Kidney (tissue), 14 donors: ENCODE measurements around the gene RASA3. TPM values are rescaled to one million over a fixed set of nuclear protein-coding genes. Genes with fewer than 3 reads are reported as not detected.

Experiments
- DNase-seq, 5 donors: peaks; one replicate each; pipeline ENCODE4 v3.0.0-alpha.2; 2013 to 2020
- FAIRE-seq: peaks from 2 replicates; lab custom pipeline; 2012; peaks lifted over from hg19 to GRCh38; lab: Jason Lieb, UNC
- H3K27ac ChIP-seq, 2 donors: one replicate each; pipeline ENCODE4 v1.7.0; 2013; ENCODE audit warnings: low read depth in 2 of 2, low read length in 2 of 2, inconsistent platforms in 1 of 2
- H3K27me3 ChIP-seq: one replicate; pipeline ENCODE4 v1.7.1; 2013; ENCODE audit warnings: low read length, inconsistent platforms; ENCODE audit not compliant: control insufficient read depth, insufficient read depth
- H3K36me3 ChIP-seq, 3 donors: one replicate each; pipeline versions ENCODE4 v1.7.0 to v1.7.1; 2013; ENCODE audit warnings: low read length in 3 of 3, control low read depth in 1 of 3, inconsistent platforms in 1 of 3; ENCODE audit not compliant: insufficient read depth in 3 of 3, control insufficient read depth in 2 of 3
- H3K4me1 ChIP-seq, 3 donors: one replicate each; pipeline versions ENCODE4 v1.7.0 to v1.7.1; 2013; ENCODE audit warnings: low read length in 3 of 3, inconsistent platforms in 1 of 3, low read depth in 1 of 3; ENCODE audit not compliant: control insufficient read depth in 2 of 3, insufficient read depth in 2 of 3
- H3K4me3 ChIP-seq, 3 donors: one replicate each; pipeline versions ENCODE4 v1.7.0 to v1.8.1; 2013; ENCODE audit warnings: low read length in 3 of 3, control low read depth in 1 of 3, inconsistent platforms in 1 of 3
- H3K9ac ChIP-seq, 3 donors: one replicate each; pipeline versions ENCODE4 v1.7.0 to v1.7.1; 2013; ENCODE audit warnings: low read length in 3 of 3, control low read depth in 1 of 3, inconsistent platforms in 1 of 3
- H3K9me3 ChIP-seq, 3 donors: one replicate each; pipeline versions ENCODE4 v1.7.0 to v1.7.1; 2013; ENCODE audit warnings: low read length in 3 of 3, control low read depth in 1 of 3, inconsistent platforms in 1 of 3; ENCODE audit not compliant: control insufficient read depth in 2 of 3, insufficient read depth in 1 of 3
- intact Hi-C: fragments of 100-400 bp; cut with DNase I; formaldehyde crosslinking; loops from one replicate; pipeline ENCODE4 v1.11.1; 2022
- polyA plus RNA-seq: library from polyadenylated mRNA; stranded (reverse); fragments of 350-450 nt; fragmentation: Illumina TruSeq; extraction: RNeasy Lipid Tissue Mini Kit (QIAGEN cat#74804); gene quantifications from one replicate; pipeline ENCODE4 v1.2.3, GENCODE V29; 2014; ENCODE audit warnings: low read depth, low replicate concordance; ENCODE audit not compliant: insufficient read depth
- total RNA-seq: library from RNA; stranded (reverse); fragmentation: NEBNext Ultra II Directional; extraction: Animal tissue kit (Norgen Biotek cat#: 25700); gene quantifications from one replicate; pipeline ENCODE4 v1.2.1, GENCODE V29; 2021
- TF ChIP-seq, protein P1 (sequence below): IDR thresholded peaks from 3 replicates; pipeline ENCODE4 v1.5.1; 2012; ENCODE audit warnings: mild to moderate bottlenecking, moderate library complexity, borderline replicate concordance; ENCODE audit not compliant: insufficient read depth; ENCODE audit errors: extremely low read depth
- donor health status: control.
- donor health status: control.
- donor health status: control.
- donor health status: control.
- donor health status: control.
- donor health status: DM: yes; HTN: yes; CAD: no.
- donor health status: Normal renal cell carcinoma (clear cell type).

Gene RASA3
- total and polyA plus RNA-seq, 2 donors from 2014 or later, result 4.2 to 28.8 TPM

DNA sequence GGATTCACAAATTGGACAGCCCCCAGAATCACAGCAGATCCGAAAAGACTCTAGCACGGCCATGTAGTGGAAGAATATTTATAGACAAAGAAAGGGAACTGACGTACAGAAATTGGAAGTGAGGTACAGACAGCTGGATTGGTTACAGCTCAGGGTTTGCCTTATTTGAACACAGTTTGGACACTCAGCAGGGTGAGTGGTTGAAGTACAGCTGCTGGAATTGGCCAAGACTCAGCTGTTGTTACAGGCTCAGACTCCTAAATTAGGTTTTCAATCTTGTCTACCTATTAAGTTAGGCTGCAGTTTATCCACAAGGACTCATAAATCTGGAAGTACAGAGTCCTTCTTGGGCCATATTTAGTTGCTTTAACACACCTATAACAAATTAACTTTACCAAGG lies 40.8 kb upstream of the RASA3 start:
- no peaks in the 10 kb centered on the region for H3K4me1 ChIP-seq
- no peak for DNase-seq
- no peaks in the 10 kb centered on the region for H3K27me3 ChIP-seq
- TF ChIP-seq, protein P1, sequence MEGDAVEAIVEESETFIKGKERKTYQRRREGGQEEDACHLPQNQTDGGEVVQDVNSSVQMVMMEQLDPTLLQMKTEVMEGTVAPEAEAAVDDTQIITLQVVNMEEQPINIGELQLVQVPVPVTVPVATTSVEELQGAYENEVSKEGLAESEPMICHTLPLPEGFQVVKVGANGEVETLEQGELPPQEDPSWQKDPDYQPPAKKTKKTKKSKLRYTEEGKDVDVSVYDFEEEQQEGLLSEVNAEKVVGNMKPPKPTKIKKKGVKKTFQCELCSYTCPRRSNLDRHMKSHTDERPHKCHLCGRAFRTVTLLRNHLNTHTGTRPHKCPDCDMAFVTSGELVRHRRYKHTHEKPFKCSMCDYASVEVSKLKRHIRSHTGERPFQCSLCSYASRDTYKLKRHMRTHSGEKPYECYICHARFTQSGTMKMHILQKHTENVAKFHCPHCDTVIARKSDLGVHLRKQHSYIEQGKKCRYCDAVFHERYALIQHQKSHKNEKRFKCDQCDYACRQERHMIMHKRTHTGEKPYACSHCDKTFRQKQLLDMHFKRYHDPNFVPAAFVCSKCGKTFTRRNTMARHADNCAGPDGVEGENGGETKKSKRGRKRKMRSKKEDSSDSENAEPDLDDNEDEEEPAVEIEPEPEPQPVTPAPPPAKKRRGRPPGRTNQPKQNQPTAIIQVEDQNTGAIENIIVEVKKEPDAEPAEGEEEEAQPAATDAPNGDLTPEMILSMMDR, result no peak
- no peak overlapping the region for H3K27ac ChIP-seq
- H3K9me3 ChIP-seq, result peaks cover 0 to 6% (median 0%) of the 10 kb centered on the region in 3 donors
- no peak overlapping the region for H3K9ac ChIP-seq
- no peak for FAIRE-seq
- intact Hi-C loops, result no loop called here
- no peaks in the 10 kb centered on the region for H3K36me3 ChIP-seq
- no peak overlapping the region for H3K4me3 ChIP-seq

DNA sequence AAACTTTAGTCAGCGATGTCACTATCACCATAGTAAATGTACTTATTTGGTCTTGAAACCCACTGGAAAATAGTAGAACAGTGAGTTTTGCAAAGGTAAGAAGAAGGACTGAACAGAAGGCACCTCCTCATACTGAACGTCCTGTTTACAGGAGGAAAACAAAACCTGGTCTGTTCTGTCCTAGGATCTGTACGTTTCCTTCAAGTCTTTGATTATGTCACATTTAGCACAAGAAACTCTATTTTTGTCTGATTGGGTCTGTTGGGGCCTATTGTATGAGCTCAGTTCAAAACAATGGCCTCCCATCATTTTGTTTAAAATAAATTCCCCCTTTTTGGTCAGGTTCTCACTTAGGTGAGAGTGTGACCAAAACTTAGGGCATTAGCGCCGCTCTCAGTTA lies 35.5 kb upstream of the RASA3 start:
- no peak for FAIRE-seq
- intact Hi-C loops, result no loop called here
- H3K4me3 ChIP-seq, result no peak overlapping the region
- peaks cover 0 to 1% (median 0%) of the 10 kb centered on the region in 3 donors for H3K9me3 ChIP-seq
- DNase-seq, result no peak
- TF ChIP-seq, protein P1, result no peak
- H3K36me3 ChIP-seq, result no peaks in the 10 kb centered on the region
- H3K9ac ChIP-seq, result no peak overlapping the region
- H3K27ac ChIP-seq, result no peak overlapping the region
- H3K27me3 ChIP-seq, result no peaks in the 10 kb centered on the region
- no peaks in the 10 kb centered on the region for H3K4me1 ChIP-seq

DNA sequence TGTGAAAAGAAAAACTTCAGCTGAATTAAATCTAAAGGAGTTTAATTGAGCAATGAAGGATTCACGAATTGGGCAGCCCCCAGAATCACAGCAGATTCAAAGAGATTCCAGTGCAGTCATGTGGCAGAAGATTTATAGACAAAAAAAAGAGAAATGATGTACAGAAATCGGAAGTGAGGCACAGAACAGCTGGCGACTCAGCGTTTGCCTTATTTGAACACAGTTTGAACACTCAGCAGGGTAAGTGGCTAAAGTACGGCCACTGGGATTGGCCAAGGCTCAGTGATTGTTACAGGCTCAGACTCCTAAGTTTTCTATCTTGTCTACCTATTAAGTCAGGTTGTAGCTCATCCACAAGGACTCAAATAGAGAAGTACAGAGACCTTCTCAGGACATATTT lies 35.0 kb upstream of the RASA3 start:
- H3K9ac ChIP-seq, result no peak overlapping the region
- H3K4me1 ChIP-seq, result peaks cover 0 to 3% (median 0%) of the 10 kb centered on the region in 3 donors
- peak in 1 of 5 donors; percentile 43 for DNase-seq
- H3K9me3 ChIP-seq, result no peaks in the 10 kb centered on the region
- H3K27ac ChIP-seq, result no peak overlapping the region
- TF ChIP-seq, protein P1, result no peak
- no peak for FAIRE-seq
- no peaks in the 10 kb centered on the region for H3K36me3 ChIP-seq
- H3K27me3 ChIP-seq, result no peaks in the 10 kb centered on the region
- H3K4me3 ChIP-seq, result no peak overlapping the region
- intact Hi-C loops, result no loop called here
